Transverse colon (tissue), 4 donors: ENCODE measurements around the gene ZNF544. TPM values are rescaled to one million over a fixed set of nuclear protein-coding genes. Genes with fewer than 3 reads are reported as not detected.

Experiments
- DNase-seq: peaks from one replicate; pipeline ENCODE4 v3.0.0-alpha.2; 2019
- H3K27ac ChIP-seq, 4 donors: fragments of 200-600 bp; sonication (generic); 2 replicates each; pipeline ENCODE4 v1.5.1; 2016 to 2018; ENCODE audit warnings: inconsistent platforms in 4 of 4
- H3K27me3 ChIP-seq: fragments of 200-600 bp; sonication (generic); 2 replicates; pipeline ENCODE4 v1.5.1; 2017; ENCODE audit warnings: inconsistent platforms
- H3K36me3 ChIP-seq, 4 donors: fragments of 200-600 bp; sonication (generic); 2 replicates each; pipeline ENCODE4 v1.5.1; 2017 to 2019; ENCODE audit warnings: inconsistent platforms in 4 of 4
- H3K4me1 ChIP-seq, 4 donors: fragments of 200-600 bp; sonication (generic); 2 replicates each; pipeline ENCODE4 v1.5.1; 2017 to 2020; ENCODE audit warnings: inconsistent platforms in 4 of 4
- H3K4me3 ChIP-seq, 4 donors: fragments of 200-600 bp; sonication (generic); 1 replicate in 1 of 4; 2 replicates in 3 of 4; pipeline versions ENCODE4 v1.5.1 to v1.6.1; 2017 to 2019; ENCODE audit warnings: inconsistent platforms in 4 of 4
- H3K9me3 ChIP-seq, 2 donors: fragments of 200-600 bp; sonication (generic); 2 replicates each; pipeline ENCODE4 v1.5.1; 2017 to 2019; ENCODE audit warnings: inconsistent platforms in 2 of 2
- CTCF ChIP-seq, 5 experiments: fragments of 200-600 bp in 3 of 5; fragments of 450-650 bp in 2 of 5; sonication (generic) in 3 of 5; IDR thresholded peaks; 1 replicate in 2 of 5; 2 replicates in 3 of 5; pipeline ENCODE4 v1.5.1; 2016 to 2017; ENCODE audit warnings: antibody characterized with exemption in 5 of 5, inconsistent platforms in 3 of 5, mild to moderate bottlenecking in 2 of 5, moderate library complexity in 1 of 5
- EP300 ChIP-seq: sonication (generic); formaldehyde crosslinking; IDR thresholded peaks from one replicate; pipeline ENCODE4 v1.6.1; 2017; ENCODE audit warnings: antibody characterized with exemption, low read depth
- POLR2A ChIP-seq: fragments of 450-650 bp; IDR thresholded peaks from one replicate; pipeline ENCODE4 v1.6.1; 2016; ENCODE audit warnings: antibody characterized with exemption, mild to moderate bottlenecking, moderate library complexity
- POLR2AphosphoS5 ChIP-seq, 3 donors: sonication (generic); formaldehyde crosslinking; IDR thresholded peaks; one replicate each; pipeline ENCODE4 v1.6.1; 2016; ENCODE audit warnings: antibody characterized with exemption in 3 of 3
- WGBS, 2 donors: methylation state at CpG; one replicate each; pipeline ENCODE4 v1.1.5; 2018; ENCODE audit warnings: low coverage in 1 of 2; 5-methylcytosine and 5-hydroxymethylcytosine counted together
- in situ Hi-C, 4 donors: fragments of 200-750 bp; cut with MboI; loops; one replicate each; pipeline versions ENCODE4 v1.15.0 to v1.15.1; 2017; ENCODE audit warnings: low sequenced_read_pairs in 3 of 4, low pct_ligation_motif_present in 1 of 4, low pct_unique_long_range_greater_than_20kb in 1 of 4
- intact Hi-C: fragments of 100-400 bp; cut with DNase I; formaldehyde crosslinking; loops from one replicate; pipeline ENCODE4 v1.15.1; 2023; ENCODE audit warnings: low total_unique reads
- total RNA-seq, 4 donors: library from RNA; depleted of rRNA; stranded (reverse); fragments of >200 nt; gene quantifications; one replicate each; pipeline ENCODE4 v1.1.0, GENCODE V29; 2016

The ZNF544 gene
- total RNA-seq, 4 donors from 2014 or later, result 8.6 to 62.3 (median 25.1) TPM

GRCh38 chr19:58213075-58213369 lies 15.7 kb upstream of the ZNF544 start:
- no peak for TF ChIP-seq EP300
- no peak for TF ChIP-seq CTCF (IDR thresholded peaks at IDR 0.05)
- no peak for TF ChIP-seq POLR2AphosphoS5 (IDR thresholded peaks at IDR 0.05)
- no peak for TF ChIP-seq POLR2A
- intact Hi-C loops, result no loop called here
- in situ Hi-C loops, result no loop called here
- H3K9me3 ChIP-seq, result peaks cover 99 to 100% of the 10 kb centered on the region in 2 donors
- no peaks in the 10 kb centered on the region for H3K4me1 ChIP-seq
- H3K27ac ChIP-seq, result no peak overlapping the region
- WGBS, 2 donors, result 94% methylated on average over 1 of the region's 1 CpG; no CpG with 5 or more reads in 1 of the 2 donors
- peaks cover 11 to 59% (median 40%) of the 10 kb centered on the region in 4 donors for H3K36me3 ChIP-seq
- DNase-seq, result no peak
- H3K4me3 ChIP-seq, result no peak overlapping the region
- no peaks in the 10 kb centered on the region for H3K27me3 ChIP-seq

GRCh38 chr19:58217069-58217481 lies 11.6 kb upstream of the ZNF544 start:
- no peak for DNase-seq
- no peaks in the 10 kb centered on the region for H3K4me1 ChIP-seq
- WGBS, 2 donors, result 87% methylated on average over 34 of the region's 34 CpGs; no CpG with 5 or more reads in 1 of the 2 donors
- peaks cover 72 to 82% of the 10 kb centered on the region in 2 donors for H3K9me3 ChIP-seq
- H3K36me3 ChIP-seq, result peaks cover 0 to 18% (median 10%) of the 10 kb centered on the region in 4 donors
- intact Hi-C loops, result no loop called here
- in situ Hi-C loops, result no loop called here
- no peak overlapping the region for H3K27ac ChIP-seq
- H3K27me3 ChIP-seq, result no peaks in the 10 kb centered on the region
- H3K4me3 ChIP-seq, result no peak overlapping the region
- TF ChIP-seq POLR2A (no peak), CTCF (IDR thresholded peaks at IDR 0.05) (no peak)

- in situ Hi-C loops, result no loop called here
- TF ChIP-seq POLR2AphosphoS5 (IDR thresholded peaks at IDR 0.05) (no peak), CTCF (IDR thresholded peaks at IDR 0.05) (no peak), POLR2A (no peak), EP300 (no peak)
- intact Hi-C loops, result no loop called here
Observed at GRCh38 chr19:58217607-58218391, 10.9 kb upstream of the ZNF544 start.

GRCh38 chr19:58218899-58219298 lies 9.8 kb upstream of the ZNF544 start:
- intact Hi-C loops (no loop called here), in situ Hi-C loops (no loop called here)
- H3K27ac ChIP-seq, result no peak overlapping the region
- no peak for DNase-seq
- H3K36me3 ChIP-seq, result peaks cover 0 to under 1% (median 0%) of the 10 kb centered on the region in 4 donors
- no peaks in the 10 kb centered on the region for H3K4me1 ChIP-seq
- peaks cover 68 to 73% of the 10 kb centered on the region in 2 donors for H3K9me3 ChIP-seq
- H3K4me3 ChIP-seq, result no peak overlapping the region
- H3K27me3 ChIP-seq, result no peaks in the 10 kb centered on the region
- TF ChIP-seq CTCF (IDR thresholded peaks at IDR 0.05), result peak in 2 of 5 experiments; percentile 13 to 15
- TF ChIP-seq POLR2AphosphoS5 (IDR thresholded peaks at IDR 0.05), result no peak
- 62 to 66% methylated on average over 5 to 9 of the region's 9 CpGs for WGBS, 2 donors

More at GRCh38 chr19:58217607-58218391, 10.9 kb upstream of the ZNF544 start:
- peaks cover 0 to 11% (median 5%) of the 10 kb centered on the region in 4 donors for H3K36me3 ChIP-seq
- no peaks in the 10 kb centered on the region for H3K4me1 ChIP-seq
- 93 to 97% methylated on average over 8 to 25 of the region's 25 CpGs for WGBS, 2 donors
- H3K9me3 ChIP-seq, result peaks cover 69 to 76% of the 10 kb centered on the region in 2 donors
- no peak overlapping the region for H3K4me3 ChIP-seq
- no peaks in the 10 kb centered on the region for H3K27me3 ChIP-seq
- no peak overlapping the region for H3K27ac ChIP-seq
- no peak for DNase-seq
